ENCODE data around the gene USH1C. TPM values are rescaled to one million over a fixed set of nuclear protein-coding genes. Genes with fewer than 3 reads are reported as not detected.

USH1C gene
- total and polyA plus RNA-seq, 9 of the 15 experiments (the other 6 are each of a cell fraction or from before 2014, with no cell fraction given) = 0.04 TPM; not detected in 8

GRCh38 chr11:17489751-17490150, 54.5 kb downstream of the USH1C start:
- Histone ChIP-seq H3K79me2 (ENCODE audit: control insufficient read depth, insufficient read depth, low read length) (no peaks in the 10 kb centered on the region), H3K4me1 (replicated peaks in 1 of 2; ENCODE audit: control insufficient read depth in 2 of 2, insufficient read depth in 2 of 2, low read length in 2 of 2) (no peaks in the 10 kb centered on the region), H3K27ac (ENCODE audit: extremely low read depth, low read depth, low read length) (no peak overlapping the region), H3K36me3 (ENCODE audit: control insufficient read depth, insufficient read depth, low read length) (no peaks in the 10 kb centered on the region), H2AFZ (ENCODE audit: low read depth, low read length) (no peak overlapping the region), H3K9me1 (ENCODE audit: control insufficient read depth, insufficient read depth, low read length) (no peaks in the 10 kb centered on the region), H3K9ac (ENCODE audit: insufficient read depth in 1 of 2, low read depth in 2 of 2, low read length in 2 of 2) (no peak overlapping the region), H3K4me3 (no peak overlapping the region), H3K27me3 (ENCODE audit: control insufficient read depth in 2 of 2, insufficient read depth in 2 of 2, low read length in 2 of 2) (peaks cover 2 to 50% of the 10 kb centered on the region in 2 experiments; a peak in 4 of 5 replicates), H3K9me3 (replicated peaks; ENCODE audit: control insufficient read depth, insufficient read depth, low read depth, low read length) (no peaks in the 10 kb centered on the region), H4K20me1 (replicated peaks; ENCODE audit: control insufficient read depth, insufficient read depth, low read length) (no peaks in the 10 kb centered on the region; the same call in 1 of the 2 replicates), H3K4me2 (ENCODE audit: insufficient read depth, low read length) (no peak overlapping the region)
- intact Hi-C loops (cut with micrococcal nuclease) = no loop called here
- FAIRE-seq (no peak), DNase-seq (ENCODE audit: extremely low read depth in 1 of 4, low spot score in 3 of 4) (no peak), ATAC-seq (no peak)
- no TSS peak for BruUV-seq (replicated peaks)
- POLR2A ChIA-PET = interaction anchor here (1.0 kb wide), 1 partner anchor 22 kb away, joined by 3 read pairs; no protein-coding TSS in a partner anchor
- in situ Hi-C loops (cut with MboI) = no loop called here
- TF ChIP-seq PTTG1 (tag; IDR thresholded peaks at IDR 0.05; ENCODE audit: low read depth) (no peak), SPI1 (IDR thresholded peaks at IDR 0.05; ENCODE audit: borderline replicate concordance, low read depth, low read length) (no peak), RFX1 (IDR thresholded peaks at IDR 0.05) (no peak), FIP1L1 (IDR thresholded peaks at IDR 0.05; ENCODE audit: low read depth, low read length, poor library complexity, severe bottlenecking) (no peak), ZHX1 (conservative IDR thresholded peaks at IDR 0.05; ENCODE audit: low read length) (no peak), E4F1 (CRISPR knock-in tag; IDR thresholded peaks at IDR 0.05; ENCODE audit: borderline replicate concordance) (no peak), GTF2E2 (tag; IDR thresholded peaks at IDR 0.05) (no peak), ZNF239 (CRISPR knock-in tag; IDR thresholded peaks at IDR 0.05) (no peak), MBD2 (IDR thresholded peaks at IDR 0.05; ENCODE audit: borderline replicate concordance, low read depth) (no peak), CBX1 (IDR thresholded peaks at IDR 0.05; ENCODE audit: low read depth) (no peak), CREB5 (CRISPR knock-in tag; IDR thresholded peaks at IDR 0.05) (no peak)
- CTCF ChIA-PET (ENCODE audit: low intra/inter-chr PET ratio) = no interaction called here
- 0% methylated on average over 5 of the region's 5 CpGs for WGBS (ENCODE audit: insufficient coverage, low coverage, missing lambda C conversion rate)
